Measurements from ENCODE around the gene SLC24A3.

The SLC24A3 gene

GRCh38 chr20:19431906-19432305 is 219.5 kb downstream of the SLC24A3 start:
- no peak for DNase-seq

DNA sequence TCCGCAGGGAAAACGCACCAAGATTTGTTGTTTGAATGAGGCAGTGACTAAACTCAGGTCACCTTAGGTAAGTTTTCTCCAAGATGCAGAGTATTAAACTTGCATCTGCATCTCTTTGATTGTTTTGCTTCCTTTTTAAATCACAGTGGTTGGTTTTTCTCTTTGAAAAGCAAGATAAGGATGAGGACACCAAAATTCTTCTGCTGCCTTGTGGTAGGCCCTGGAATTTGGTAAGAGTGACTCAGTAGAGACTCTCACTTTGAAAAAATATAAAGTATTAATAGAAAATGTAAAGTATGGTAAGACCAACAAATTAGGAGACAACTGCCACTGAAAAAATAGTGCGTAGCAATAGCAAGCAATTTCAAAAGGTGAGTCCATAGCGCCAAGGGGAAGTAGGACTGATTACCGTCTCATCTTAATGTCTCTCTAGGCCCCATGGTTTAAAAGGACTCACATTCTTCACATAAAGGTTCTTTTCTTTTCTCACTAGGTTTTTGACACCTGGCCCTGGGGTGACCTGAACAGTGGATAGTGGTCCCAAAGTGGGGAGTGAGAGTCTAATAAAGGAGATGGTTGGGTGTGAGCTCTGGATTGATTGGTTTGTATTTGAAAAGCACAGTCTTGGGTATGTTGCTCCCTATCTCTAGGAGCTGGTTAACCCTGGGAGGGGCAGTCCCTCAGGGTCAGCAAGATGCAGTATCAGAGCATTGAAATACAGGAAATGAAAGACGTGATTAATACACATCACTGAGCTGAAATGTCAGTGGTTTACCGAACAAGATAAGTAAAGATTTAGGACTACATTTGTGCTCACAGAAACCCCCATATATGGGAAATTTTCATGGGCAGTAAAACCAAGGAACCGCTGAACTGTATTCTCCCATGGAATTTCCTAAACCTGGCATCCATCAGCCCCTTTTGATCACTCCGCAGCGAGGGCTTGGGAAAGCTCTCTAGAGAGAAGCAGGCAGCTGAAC is 221.2 kb downstream of the SLC24A3 start:
- DNase-seq, result no peak

- DNase-seq, result no peak
These were observed 222.9 kb downstream of the SLC24A3 start for GRCh38 chr20:19435316-19435715.

GRCh38 chr20:19435821-19436220 is 223.4 kb downstream of the SLC24A3 start:
- no peak for DNase-seq

- DNase-seq, result no peak
These were observed 226.0 kb downstream of the SLC24A3 start for GRCh38 chr20:19438488-19438887.

GRCh38 chr20:19440660-19441527 is 228.5 kb downstream of the SLC24A3 start:
- no peak for DNase-seq

DNA sequence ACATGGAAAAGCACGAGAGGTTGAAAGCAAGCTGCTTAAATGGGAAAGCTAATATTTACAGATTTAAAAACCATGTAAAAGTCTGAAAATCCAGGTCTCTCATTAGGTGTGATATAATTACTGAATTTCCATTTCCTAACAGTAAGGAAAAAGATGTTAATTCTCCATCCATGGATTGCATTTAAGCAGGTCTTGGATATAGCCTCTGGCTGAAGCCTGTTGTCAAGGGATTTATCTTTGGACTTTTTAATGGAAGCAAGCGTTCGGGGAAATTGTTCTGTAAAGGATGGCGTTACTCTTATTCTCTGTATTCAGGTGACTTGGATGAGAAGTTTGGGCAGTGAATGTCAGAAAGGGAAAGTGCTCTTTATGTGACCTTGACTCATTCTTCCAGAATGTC is 233.8 kb downstream of the SLC24A3 start:
- DNase-seq, result no peak

DNA sequence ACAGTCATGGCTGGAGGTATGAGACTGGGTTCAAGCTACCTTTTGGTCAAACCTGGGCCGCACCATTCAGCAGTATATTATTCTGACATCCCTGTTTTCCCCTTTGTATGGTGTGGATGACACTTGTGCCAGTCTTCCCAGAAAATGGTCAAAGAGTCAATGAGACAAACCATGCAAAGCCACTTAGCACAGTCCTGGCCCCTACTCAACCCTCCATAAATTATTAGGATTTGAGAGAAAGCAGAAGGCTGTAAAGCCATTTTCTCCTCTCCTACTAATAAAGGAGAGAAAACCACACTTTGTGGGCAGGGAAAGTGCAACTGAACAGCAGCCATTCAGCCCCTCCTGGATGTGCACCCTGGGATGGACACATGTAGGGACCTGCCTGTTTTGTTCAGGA is 236.2 kb downstream of the SLC24A3 start:
- DNase-seq, result no peak

- no peak for DNase-seq
These were observed 236.6 kb downstream of the SLC24A3 start for GRCh38 chr20:19449051-19449450.

DNA sequence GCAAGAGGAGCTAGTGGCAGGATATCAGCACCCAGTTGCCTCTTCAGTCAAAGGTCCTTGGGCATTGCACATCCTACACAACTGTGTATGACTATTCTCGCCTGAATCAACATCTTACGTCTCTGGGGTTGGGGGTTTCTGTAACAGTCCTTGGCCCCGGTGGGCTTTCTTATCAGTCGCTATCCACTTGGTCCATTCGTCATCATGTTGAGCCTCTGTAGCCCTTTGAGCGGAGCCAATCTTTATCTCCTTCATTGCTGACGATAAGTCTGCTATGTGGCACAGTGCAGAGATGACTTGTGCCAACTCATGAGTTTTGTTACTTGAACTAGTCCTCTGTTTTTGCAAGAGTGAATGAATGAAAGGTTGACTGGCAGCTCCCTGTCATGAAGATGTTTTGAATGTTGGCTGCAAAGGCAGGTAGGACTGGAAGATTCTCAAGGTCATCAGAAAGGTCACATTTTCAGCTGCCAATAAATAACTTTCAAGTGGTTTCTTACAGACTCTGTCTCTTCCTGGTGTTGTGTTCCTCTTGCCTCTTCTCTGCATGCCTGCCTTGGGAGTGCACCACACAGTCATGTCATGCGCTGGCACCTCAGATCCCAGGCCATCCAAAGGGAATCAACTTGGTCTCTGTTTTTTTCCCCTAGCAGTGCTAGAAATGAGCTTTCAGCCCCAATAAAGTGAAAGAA is 238.9 kb downstream of the SLC24A3 start:
- DNase-seq, result no peak

- no peak for DNase-seq
These were observed 239.5 kb downstream of the SLC24A3 start for GRCh38 chr20:19451923-19452295.

- no peak for DNase-seq
These were observed 241.0 kb downstream of the SLC24A3 start for GRCh38 chr20:19453410-19453809.

DNA sequence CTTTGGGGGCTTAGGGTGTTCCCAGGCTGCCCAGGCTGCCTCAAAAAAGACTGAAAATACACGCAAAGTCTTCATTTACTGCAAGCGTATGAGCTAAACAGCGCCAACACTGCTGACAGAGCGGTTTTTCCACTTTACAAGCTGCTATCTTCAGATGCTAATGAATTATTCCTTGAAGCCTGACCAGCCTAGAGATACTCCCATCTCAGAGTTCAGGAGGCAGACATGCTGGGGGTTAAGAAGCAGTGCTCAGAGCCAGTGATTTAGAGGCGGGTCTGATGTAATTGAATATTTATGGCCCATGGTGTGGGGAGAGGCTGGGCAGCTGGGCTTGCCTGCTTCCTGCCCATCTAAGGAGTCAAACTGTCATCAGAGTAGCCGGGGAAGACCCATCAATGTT is 241.4 kb downstream of the SLC24A3 start:
- DNase-seq, result no peak

- no peak for DNase-seq
These were observed 244.4 kb downstream of the SLC24A3 start for GRCh38 chr20:19456595-19457395.

DNA sequence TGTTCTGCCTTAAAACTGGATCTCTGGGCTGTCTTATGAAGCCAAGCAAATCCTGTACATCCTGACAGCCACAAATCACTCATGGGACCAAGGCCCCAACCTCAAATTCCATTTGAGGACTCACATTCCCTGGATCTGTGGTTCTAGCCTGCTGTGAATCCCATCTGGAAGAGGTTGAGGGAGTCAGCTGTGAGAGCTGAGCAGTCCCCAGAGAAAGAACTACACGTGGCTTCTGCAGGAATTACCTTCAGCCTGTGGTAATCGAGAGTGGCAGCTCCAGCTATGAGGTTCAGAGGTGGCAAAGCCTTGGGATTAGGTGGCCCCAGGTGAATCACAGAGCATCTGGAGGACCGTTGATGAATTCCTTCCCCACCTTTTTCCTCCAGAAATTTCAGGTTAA is 245.2 kb downstream of the SLC24A3 start:
- no peak for DNase-seq

- no peak for DNase-seq
These were observed 247.9 kb downstream of the SLC24A3 start for GRCh38 chr20:19460386-19460785.

GRCh38 chr20:19462491-19462890 is 250.0 kb downstream of the SLC24A3 start:
- DNase-seq, result no peak

DNA sequence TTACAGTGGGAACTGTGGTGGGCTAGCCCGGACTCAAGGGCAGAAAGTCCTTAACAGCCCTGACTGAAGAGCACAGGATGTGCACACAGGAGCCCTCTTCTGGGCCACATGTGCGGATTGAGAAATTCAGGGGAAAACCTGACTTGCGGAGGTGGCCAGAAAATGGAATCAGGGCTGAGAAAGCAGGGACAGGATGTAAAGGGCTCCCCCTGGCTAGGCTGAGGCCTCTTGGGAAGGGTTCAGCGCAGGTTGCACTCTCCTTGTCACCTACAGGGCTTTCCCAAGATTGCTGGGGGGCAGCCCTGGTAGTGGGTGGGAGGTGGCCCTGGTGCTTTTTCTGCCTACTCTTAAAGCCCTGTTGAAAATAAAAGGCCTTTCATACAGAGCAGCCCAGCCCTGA is 251.2 kb downstream of the SLC24A3 start:
- no peak for DNase-seq

GRCh38 chr20:19465536-19465935 is 253.1 kb downstream of the SLC24A3 start:
- DNase-seq, result no peak

- DNase-seq, result no peak
These were observed 253.9 kb downstream of the SLC24A3 start for GRCh38 chr20:19466206-19466928.

DNA sequence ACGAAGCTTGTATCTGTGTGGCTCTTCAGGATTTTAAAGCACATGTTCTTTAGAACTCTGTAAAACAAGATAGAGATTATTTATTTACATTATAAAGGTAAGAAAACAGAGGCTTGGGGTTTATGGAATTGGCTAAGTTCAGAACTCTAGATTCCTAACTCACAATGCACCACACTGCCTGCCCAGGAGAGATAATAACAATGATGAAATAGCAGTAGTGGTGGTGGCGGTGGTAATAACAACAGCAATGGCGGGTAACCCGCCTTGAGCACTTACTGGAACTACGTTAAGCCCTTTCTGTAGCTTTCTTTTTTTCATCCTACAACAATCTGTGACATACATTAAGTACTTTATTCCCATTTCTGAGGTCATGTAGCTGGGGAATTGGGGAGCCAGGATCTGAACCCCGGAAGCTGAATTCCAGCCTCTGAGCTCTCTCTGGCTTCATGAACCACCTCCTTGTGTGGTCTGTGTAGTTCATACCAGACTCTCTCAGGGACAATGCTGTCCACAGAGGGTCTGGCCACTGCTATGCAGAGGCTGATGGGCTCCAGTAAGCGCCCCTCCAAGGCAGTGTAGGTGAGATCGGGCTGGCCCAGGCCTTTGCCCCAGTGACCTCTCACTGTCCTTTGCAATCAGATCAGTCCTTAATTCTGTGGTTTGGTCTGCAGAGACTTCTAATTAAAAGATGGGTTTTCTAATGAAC is 260.9 kb downstream of the SLC24A3 start:
- DNase-seq, result no peak
